Neural cell (in vitro differentiated cells): ENCODE measurements around the gene LAMP1. TPM values are rescaled to one million over a fixed set of nuclear protein-coding genes. Genes with fewer than 3 reads are reported as not detected.

ENCODE experiments used
- H2AFZ ChIP-seq: fragments of 200-600, 300-800 bp; sonication (generic), shearing (Covaris generic); 2 replicates; pipeline ENCODE4 v1.6.0; 2014; ENCODE audit warnings: low read depth, mild to moderate bottlenecking, antibody characterized with exemption, low read length, moderate library complexity
- H3F3A ChIP-seq: fragments of 200-600 bp; shearing (Covaris generic); 2 replicates; pipeline ENCODE4 v1.6.1; 2016; ENCODE audit warnings: mild to moderate bottlenecking, moderate library complexity, mixed read lengths, antibody characterized with exemption, low read length; ENCODE audit not compliant: insufficient read depth, poor library complexity, severe bottlenecking
- H3K27ac ChIP-seq: fragments of 200-600, 300-800 bp; sonication (generic), shearing (Covaris generic); 2 replicates; pipeline ENCODE4 v1.5.1; 2014; ENCODE audit warnings: mild to moderate bottlenecking, low read length, moderate library complexity
- H3K27me3 ChIP-seq: fragments of 300-800, 200-600 bp; sonication (generic), shearing (Covaris generic); 2 replicates; pipeline ENCODE4 v1.6.0; 2014; ENCODE audit warnings: mild to moderate bottlenecking, low read depth, low read length, moderate library complexity; ENCODE audit not compliant: insufficient read depth
- H3K36me3 ChIP-seq: fragments of 300-800, 200-600 bp; sonication (generic), shearing (Covaris generic); 2 replicates; pipeline ENCODE4 v1.5.1; 2014; ENCODE audit warnings: mild to moderate bottlenecking, antibody characterized with exemption, low read length, moderate library complexity; ENCODE audit not compliant: insufficient read depth
- H3K4me2 ChIP-seq: fragments of 300-800, 200-600 bp; sonication (generic), shearing (Covaris generic); 2 replicates; pipeline ENCODE4 v1.6.0; 2014; ENCODE audit warnings: mild to moderate bottlenecking, low read length
- H3K4me3 ChIP-seq: fragments of 300-800, 200-600 bp; sonication (generic), shearing (Covaris generic); 2 replicates; pipeline ENCODE4 v1.5.1; 2014; ENCODE audit warnings: mild to moderate bottlenecking, low read length, moderate library complexity
- H3K79me2 ChIP-seq: fragments of 200-600 bp; shearing (Covaris generic); replicated peaks from 2 replicates; pipeline ENCODE4 v1.6.0; 2014; ENCODE audit warnings: mild to moderate bottlenecking, low read length, moderate library complexity; ENCODE audit not compliant: insufficient read depth
- H3K9ac ChIP-seq: fragments of 300-800, 200-600 bp; sonication (generic), shearing (Covaris generic); 2 replicates; pipeline ENCODE4 v1.6.1; 2016; ENCODE audit warnings: mild to moderate bottlenecking, low read length, mixed read lengths
- H3K9me2 ChIP-seq: fragments of 200-600 bp; shearing (Covaris generic); 2 replicates; pipeline ENCODE4 v1.6.1; 2016; ENCODE audit warnings: mild to moderate bottlenecking, low read length, mixed read lengths; ENCODE audit not compliant: insufficient read depth
- H3K9me3 ChIP-seq: fragments of 200-600, 300-800 bp; sonication (generic), shearing (Covaris generic); 2 replicates; pipeline ENCODE4 v1.6.1; 2016; ENCODE audit warnings: mild to moderate bottlenecking, mixed run types, low read length, moderate library complexity, mixed read lengths
- H4K20me1 ChIP-seq: fragments of 200-600 bp; shearing (Covaris generic); 2 replicates; pipeline ENCODE4 v1.6.1; 2016; ENCODE audit warnings: mild to moderate bottlenecking, mixed run types; ENCODE audit not compliant: insufficient read depth
- CTCF ChIP-seq: fragments of 450-650 bp; IDR thresholded peaks from 2 replicates; pipeline ENCODE4 v1.5.1; 2014; ENCODE audit warnings: antibody characterized with exemption, mild to moderate bottlenecking, moderate library complexity; ENCODE audit not compliant: poor library complexity, severe bottlenecking
- EZH2 ChIP-seq: fragments of 200-600, 300-800 bp; shearing (Covaris generic), sonication (generic); IDR thresholded peaks from 2 replicates; pipeline ENCODE4 v1.6.1; 2014; ENCODE audit warnings: antibody characterized with exemption, low read length, borderline replicate concordance, mild to moderate bottlenecking; ENCODE audit not compliant: insufficient read depth, poor library complexity, severe bottlenecking
- MXI1 ChIP-seq: fragments of 450-650 bp; conservative IDR thresholded peaks from 2 replicates; pipeline ENCODE4 v1.6.1; 2014; ENCODE audit warnings: antibody characterized with exemption, mild to moderate bottlenecking; ENCODE audit not compliant: poor library complexity, severe bottlenecking
- POLR2AphosphoS5 ChIP-seq: IDR thresholded peaks from 2 replicates; pipeline ENCODE4 v1.6.1; 2012
- RAD21 ChIP-seq: fragments of 450-650 bp; conservative IDR thresholded peaks from 2 replicates; pipeline ENCODE4 v1.6.1; 2014; ENCODE audit warnings: antibody characterized with exemption, mild to moderate bottlenecking, moderate library complexity
- REST ChIP-seq: IDR thresholded peaks from 2 replicates; pipeline ENCODE4 v1.6.1; 2012; ENCODE audit warnings: borderline replicate concordance
- SMC3 ChIP-seq: fragments of 450-650 bp; conservative IDR thresholded peaks from 2 replicates; pipeline ENCODE4 v1.6.1; 2014; ENCODE audit warnings: antibody characterized with exemption, mild to moderate bottlenecking, moderate library complexity; ENCODE audit not compliant: poor library complexity
- TAF1 ChIP-seq: IDR thresholded peaks from 2 replicates; pipeline ENCODE4 v1.6.1; 2012; ENCODE audit warnings: low read depth
- polyA plus RNA-seq: library from polyadenylated mRNA; depleted of rRNA; stranded (reverse); fragments of >200 nt; gene quantifications from 2 replicates; pipeline ENCODE4 v1.2.3, GENCODE V29; 2014

The LAMP1 gene
- polyA plus RNA-seq, 1 donor from 2014 or later: 69.7 TPM

GRCh38 chr13:113291129-113291528 lies 5.9 kb upstream of the LAMP1 start:
- Histone ChIP-seq H2AFZ (no peak overlapping the region), H3F3A (no peaks in the 10 kb centered on the region), H3K9me3 (no peaks in the 10 kb centered on the region), H4K20me1 (no peaks in the 10 kb centered on the region), H3K27me3 (peaks cover 5% of the 10 kb centered on the region), H3K36me3 (no peaks in the 10 kb centered on the region), H3K4me3 (no peak overlapping the region), H3K27ac (no peak overlapping the region), H3K4me2 (no peak overlapping the region), H3K9ac (no peak overlapping the region), H3K9me2 (no peaks in the 10 kb centered on the region), H3K79me2 (no peaks in the 10 kb centered on the region)
- TF ChIP-seq SMC3: no peak
- TF ChIP-seq RAD21: no peak
- TF ChIP-seq CTCF: no peak
- TF ChIP-seq POLR2AphosphoS5: no peak
- TF ChIP-seq EZH2: no peak
- no peak for TF ChIP-seq MXI1
- no peak for TF ChIP-seq TAF1
- TF ChIP-seq REST: no peak

GRCh38 chr13:113292021-113292862 lies 4.8 kb upstream of the LAMP1 start:
- no peak overlapping the region for H3K27ac ChIP-seq
- no peaks in the 10 kb centered on the region for H3F3A ChIP-seq
- H3K9me3 ChIP-seq: no peaks in the 10 kb centered on the region
- H3K9me2 ChIP-seq: no peaks in the 10 kb centered on the region
- TF ChIP-seq RAD21: no peak
- TF ChIP-seq SMC3: no peak
- TF ChIP-seq EZH2: no peak
- H3K79me2 ChIP-seq: no peaks in the 10 kb centered on the region
- peaks cover 5% of the 10 kb centered on the region for H3K27me3 ChIP-seq
- no peak overlapping the region for H3K9ac ChIP-seq
- no peak overlapping the region for H3K4me3 ChIP-seq
- H2AFZ ChIP-seq: no peak overlapping the region
- no peaks in the 10 kb centered on the region for H3K36me3 ChIP-seq
- H4K20me1 ChIP-seq: no peaks in the 10 kb centered on the region
- no peak overlapping the region for H3K4me2 ChIP-seq
